EL (cell line): ENCODE measurements around the gene SLC66A2.

Source experiments
- DNase-seq: peaks from one replicate; pipeline ENCODE4 v3.0.0-alpha.2; 2016

The SLC66A2 gene

GRCh38 chr18:79970419-79971133 lies 19.1 kb upstream of the SLC66A2 start:
- DNase-seq: no peak

- DNase-seq: peak; percentile 79
Observed at GRCh38 chr18:79965119-79965902, 13.9 kb upstream of the SLC66A2 start.

GRCh38 chr18:79964330-79965118 lies 13.1 kb upstream of the SLC66A2 start, which contains the start of gene HSBP1L1:
TSS of gene HSBP1L1 (plus strand) at chr18:79964643. CDS start at chr18:79964736, 93 bp downstream.
- DNase-seq: peak; percentile 63

GRCh38 chr18:79963658-79964329 lies 12.3 kb upstream of the SLC66A2 start:
- no peak for DNase-seq

- DNase-seq: no peak
Observed at GRCh38 chr18:79962835-79963657, 11.6 kb upstream of the SLC66A2 start.

- DNase-seq: peak; percentile 24
Observed at GRCh38 chr18:79962311-79962710, 10.9 kb upstream of the SLC66A2 start.

- DNase-seq: no peak
Observed at GRCh38 chr18:79961527-79962291, 10.3 kb upstream of the SLC66A2 start.

GRCh38 chr18:79960921-79961526 lies 9.6 kb upstream of the SLC66A2 start:
- DNase-seq: no peak

GRCh38 chr18:79960161-79960801 lies 8.8 kb upstream of the SLC66A2 start:
- DNase-seq: peak; percentile 50

GRCh38 chr18:79958981-79959380 lies 7.5 kb upstream of the SLC66A2 start:
- no peak for DNase-seq

GRCh38 chr18:79956276-79956675 lies 4.8 kb upstream of the SLC66A2 start:
- DNase-seq: no peak

- no peak for DNase-seq
Observed at GRCh38 chr18:79955302-79956075, 4.0 kb upstream of the SLC66A2 start.

GRCh38 chr18:79954791-79955190 lies 3.3 kb upstream of the SLC66A2 start:
- no peak for DNase-seq

- DNase-seq: no peak
Observed at GRCh38 chr18:79953971-79954651, 2.7 kb upstream of the SLC66A2 start.

- DNase-seq: no peak
Observed at GRCh38 chr18:79952996-79953559, 1.6 kb upstream of the SLC66A2 start.

GRCh38 chr18:79952456-79952995 lies 1.1 kb upstream of the SLC66A2 start:
- no peak for DNase-seq

GRCh38 chr18:79950515-79951341 lies 725 bp downstream of the SLC66A2 start:
- DNase-seq: peak; percentile 37
